Measurements from ENCODE around the gene NLRP8. TPM values are rescaled to one million over a fixed set of nuclear protein-coding genes. Genes with fewer than 3 reads are reported as not detected.
"Not testable (repeated sequence)": the region's sequence is repeated elsewhere in the genome, so short reads cannot be mapped to it uniquely, and the experiment has no call there.

The NLRP8 gene
- total and polyA plus RNA-seq, 2 experiments from 2014 or later: not detected

DNA sequence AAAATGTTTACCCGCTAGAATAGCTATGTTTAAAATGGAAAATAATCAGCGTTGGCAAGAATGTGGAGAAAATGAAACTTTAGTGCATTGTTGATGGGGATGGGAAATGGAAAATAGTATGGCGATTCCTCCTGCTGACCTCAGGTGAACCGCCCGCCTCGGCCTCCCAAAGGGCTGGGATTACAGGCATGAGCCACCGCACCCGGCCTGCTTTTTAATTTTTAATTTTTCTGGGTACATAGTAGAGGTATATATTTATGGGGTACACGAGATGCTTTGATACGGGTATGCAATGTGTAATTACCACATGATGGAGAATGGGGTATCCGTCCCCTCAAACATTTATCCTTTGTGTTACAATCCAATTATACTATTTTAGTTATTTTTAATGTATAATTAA, 7.3 kb upstream of the NLRP8 start:
- Mint-ChIP-seq H3K9me3 (peaks cover 93% of the 10 kb centered on the region), H3K4me3 (no peak overlapping the region), H3K36me3 (ENCODE audit: low read depth) (peaks cover 45% of the 10 kb centered on the region), H3K27me3 (ENCODE audit: insufficient read depth, low read depth, poor library complexity) (peaks cover 4% of the 10 kb centered on the region), H3K27ac (no peak overlapping the region), H3K4me1 (no peaks in the 10 kb centered on the region)
- H3K27ac ChIP-seq (ENCODE audit: low read depth): no peak overlapping the region
- H3K4me3 ChIP-seq: no peak overlapping the region
- no peaks in the 10 kb centered on the region for H3K4me1 ChIP-seq (ENCODE audit: insufficient read depth)
- ATAC-seq (no peak), DNase-seq (ENCODE audit: low spot score) (no peak)
- H3K9me2 ChIP-seq (ENCODE audit: insufficient read depth): no peaks in the 10 kb centered on the region
- H3K4me2 ChIP-seq: no peak overlapping the region
- H3F3A ChIP-seq (replicated peaks; ENCODE audit: low read depth): no peaks in the 10 kb centered on the region
- no peaks in the 10 kb centered on the region for H3K79me2 ChIP-seq (replicated peaks; ENCODE audit: insufficient read depth)
- peaks cover 9% of the 10 kb centered on the region; the same call in 1 of the 2 replicates for H3K36me3 ChIP-seq (ENCODE audit: insufficient read depth)
- TF ChIP-seq POLR2AphosphoS5 (IDR thresholded peaks at IDR 0.05; ENCODE audit: low read depth): no peak
- no peak for TF ChIP-seq STAT1 (IDR thresholded peaks at IDR 0.05; ENCODE audit: unreplicated experiment)
- TF ChIP-seq ZNF462 (CRISPR knock-in tag; IDR thresholded peaks at IDR 0.05): no peak
- no peak for TF ChIP-seq JUNB (IDR thresholded peaks at IDR 0.05; ENCODE audit: unreplicated experiment)
- TF ChIP-seq EZH2phosphoT487 (IDR thresholded peaks at IDR 0.05; ENCODE audit: unreplicated experiment): no peak
- TF ChIP-seq, protein P1, sequence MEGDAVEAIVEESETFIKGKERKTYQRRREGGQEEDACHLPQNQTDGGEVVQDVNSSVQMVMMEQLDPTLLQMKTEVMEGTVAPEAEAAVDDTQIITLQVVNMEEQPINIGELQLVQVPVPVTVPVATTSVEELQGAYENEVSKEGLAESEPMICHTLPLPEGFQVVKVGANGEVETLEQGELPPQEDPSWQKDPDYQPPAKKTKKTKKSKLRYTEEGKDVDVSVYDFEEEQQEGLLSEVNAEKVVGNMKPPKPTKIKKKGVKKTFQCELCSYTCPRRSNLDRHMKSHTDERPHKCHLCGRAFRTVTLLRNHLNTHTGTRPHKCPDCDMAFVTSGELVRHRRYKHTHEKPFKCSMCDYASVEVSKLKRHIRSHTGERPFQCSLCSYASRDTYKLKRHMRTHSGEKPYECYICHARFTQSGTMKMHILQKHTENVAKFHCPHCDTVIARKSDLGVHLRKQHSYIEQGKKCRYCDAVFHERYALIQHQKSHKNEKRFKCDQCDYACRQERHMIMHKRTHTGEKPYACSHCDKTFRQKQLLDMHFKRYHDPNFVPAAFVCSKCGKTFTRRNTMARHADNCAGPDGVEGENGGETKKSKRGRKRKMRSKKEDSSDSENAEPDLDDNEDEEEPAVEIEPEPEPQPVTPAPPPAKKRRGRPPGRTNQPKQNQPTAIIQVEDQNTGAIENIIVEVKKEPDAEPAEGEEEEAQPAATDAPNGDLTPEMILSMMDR (conservative IDR thresholded peaks at IDR 0.05; ENCODE audit: low read depth in 2 of 2): no peak
- TF ChIP-seq REST (IDR thresholded peaks at IDR 0.05; ENCODE audit: unreplicated experiment): no peak
- H3K27me3 ChIP-seq (ENCODE audit: insufficient read depth): no peaks in the 10 kb centered on the region
- no peaks in the 10 kb centered on the region for H4K20me1 ChIP-seq (replicated peaks; ENCODE audit: insufficient read depth)
- no peak overlapping the region for H2AFZ ChIP-seq

GRCh38 chr19:55950566-55950965, 2.9 kb downstream of the NLRP8 start:
- not testable (repeated sequence) for H3K36me3 ChIP-seq (ENCODE audit: insufficient read depth); H3K4me3 Mint-ChIP-seq; DNase-seq (ENCODE audit: low spot score); H3K27ac ChIP-seq (ENCODE audit: low read depth); H3K9me2 ChIP-seq (ENCODE audit: insufficient read depth); H3K27me3 Mint-ChIP-seq (ENCODE audit: insufficient read depth, low read depth, poor library complexity); H3F3A ChIP-seq (replicated peaks; ENCODE audit: low read depth); H4K20me1 ChIP-seq (replicated peaks; ENCODE audit: insufficient read depth); H3K4me2 ChIP-seq; ATAC-seq; H3K4me3 ChIP-seq; H2AFZ ChIP-seq; H3K4me1 Mint-ChIP-seq; H3K27ac Mint-ChIP-seq; H3K4me1 ChIP-seq (ENCODE audit: insufficient read depth); H3K27me3 ChIP-seq (ENCODE audit: insufficient read depth); H3K79me2 ChIP-seq (replicated peaks; ENCODE audit: insufficient read depth)
- H3K9me3 Mint-ChIP-seq: peaks cover 89% of the 10 kb centered on the region
- peaks cover 38% of the 10 kb centered on the region; the same call in 2 of the 3 replicates for H3K36me3 Mint-ChIP-seq (ENCODE audit: low read depth)
